ENCODE results near the gene PHEX. TPM values are rescaled to one million over a fixed set of nuclear protein-coding genes. Genes with fewer than 3 reads are reported as not detected.

The PHEX gene
- total RNA-seq, 1 donor from 2014 or later = 1.1 TPM

DNA sequence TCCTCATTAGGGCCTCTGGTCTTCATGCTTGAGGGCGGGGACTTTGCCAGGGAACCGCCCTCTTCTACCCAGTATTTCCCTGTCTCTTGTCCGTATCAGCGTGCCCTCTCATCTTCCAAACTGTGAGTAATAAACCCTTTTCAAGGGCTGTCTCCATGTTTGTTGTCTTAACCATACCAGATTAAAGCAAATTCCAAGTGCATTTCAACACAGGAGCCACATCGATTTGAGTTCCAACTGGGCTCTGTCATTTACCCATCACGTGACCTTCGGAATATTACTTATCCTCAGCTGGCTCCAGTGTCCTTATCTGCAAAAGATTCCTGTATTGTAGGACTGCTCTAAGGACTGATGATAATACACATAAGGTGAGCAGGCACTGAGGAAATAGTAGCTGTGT lies 6.4 kb upstream of the PHEX start:
- Mint-ChIP-seq H3K27ac (ENCODE audit: unreplicated experiment) (no peak overlapping the region), H3K27me3 (ENCODE audit: low read depth) (no peaks in the 10 kb centered on the region), H3K9me3 (ENCODE audit: low read depth) (no peaks in the 10 kb centered on the region), H3K4me1 (ENCODE audit: low read depth) (no peaks in the 10 kb centered on the region), H3K4me3 (ENCODE audit: unreplicated experiment) (no peak overlapping the region), H3K36me3 (ENCODE audit: low read depth) (no peaks in the 10 kb centered on the region)
- no peak for DNase-seq (ENCODE audit: low spot score)
- TF ChIP-seq, protein P1, sequence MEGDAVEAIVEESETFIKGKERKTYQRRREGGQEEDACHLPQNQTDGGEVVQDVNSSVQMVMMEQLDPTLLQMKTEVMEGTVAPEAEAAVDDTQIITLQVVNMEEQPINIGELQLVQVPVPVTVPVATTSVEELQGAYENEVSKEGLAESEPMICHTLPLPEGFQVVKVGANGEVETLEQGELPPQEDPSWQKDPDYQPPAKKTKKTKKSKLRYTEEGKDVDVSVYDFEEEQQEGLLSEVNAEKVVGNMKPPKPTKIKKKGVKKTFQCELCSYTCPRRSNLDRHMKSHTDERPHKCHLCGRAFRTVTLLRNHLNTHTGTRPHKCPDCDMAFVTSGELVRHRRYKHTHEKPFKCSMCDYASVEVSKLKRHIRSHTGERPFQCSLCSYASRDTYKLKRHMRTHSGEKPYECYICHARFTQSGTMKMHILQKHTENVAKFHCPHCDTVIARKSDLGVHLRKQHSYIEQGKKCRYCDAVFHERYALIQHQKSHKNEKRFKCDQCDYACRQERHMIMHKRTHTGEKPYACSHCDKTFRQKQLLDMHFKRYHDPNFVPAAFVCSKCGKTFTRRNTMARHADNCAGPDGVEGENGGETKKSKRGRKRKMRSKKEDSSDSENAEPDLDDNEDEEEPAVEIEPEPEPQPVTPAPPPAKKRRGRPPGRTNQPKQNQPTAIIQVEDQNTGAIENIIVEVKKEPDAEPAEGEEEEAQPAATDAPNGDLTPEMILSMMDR (IDR thresholded peaks at IDR 0.05) = no peak

DNA sequence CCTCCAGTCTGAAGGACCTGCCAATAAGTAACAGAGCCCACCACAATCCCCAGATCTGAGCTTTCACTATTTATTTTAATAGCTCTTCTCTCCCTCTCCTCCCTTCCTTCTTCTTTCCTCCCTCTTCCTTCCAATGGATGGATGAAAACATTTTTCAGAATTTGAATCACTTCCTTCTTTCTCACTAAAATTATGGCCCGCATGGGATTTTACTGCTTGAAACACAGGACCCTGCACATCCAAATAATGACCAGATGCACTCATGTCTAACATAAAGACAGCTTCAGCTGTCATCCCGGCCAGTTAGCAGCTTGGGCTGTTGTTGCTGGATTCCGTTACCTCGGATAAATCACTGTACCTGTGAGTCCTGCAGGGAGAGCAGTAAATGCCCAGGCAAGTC lies 5.4 kb upstream of the PHEX start:
- no peak overlapping the region for H3K4me3 Mint-ChIP-seq (ENCODE audit: unreplicated experiment)
- H3K9me3 Mint-ChIP-seq (ENCODE audit: low read depth) = no peaks in the 10 kb centered on the region
- TF ChIP-seq, protein P1 (IDR thresholded peaks at IDR 0.05) = no peak
- no peak overlapping the region for H3K27ac Mint-ChIP-seq (ENCODE audit: unreplicated experiment)
- DNase-seq (ENCODE audit: low spot score) = no peak
- no peaks in the 10 kb centered on the region for H3K27me3 Mint-ChIP-seq (ENCODE audit: low read depth)
- no peaks in the 10 kb centered on the region for H3K36me3 Mint-ChIP-seq (ENCODE audit: low read depth)
- no peaks in the 10 kb centered on the region for H3K4me1 Mint-ChIP-seq (ENCODE audit: low read depth)

DNA sequence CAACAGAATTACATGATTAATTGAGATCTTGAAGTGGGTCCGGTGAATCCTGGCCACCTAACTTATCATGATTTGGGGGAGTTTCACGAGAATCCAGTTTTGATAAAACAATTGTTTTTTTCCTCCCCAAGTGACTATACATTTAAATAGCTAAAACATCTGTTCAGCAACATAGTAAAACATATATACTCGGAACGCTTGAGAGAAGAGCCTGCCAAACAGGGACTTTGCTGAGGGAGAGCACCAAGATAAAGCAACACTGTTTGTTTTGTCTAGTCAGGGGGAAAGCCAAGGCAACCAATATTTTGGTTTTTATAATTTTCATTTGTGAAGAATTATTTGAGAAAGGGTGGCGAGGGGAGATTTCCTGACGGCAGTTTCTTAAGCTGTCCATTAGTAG lies 381 bp downstream of the PHEX start:
- no peaks in the 10 kb centered on the region for H3K9me3 Mint-ChIP-seq (ENCODE audit: low read depth)

DNA sequence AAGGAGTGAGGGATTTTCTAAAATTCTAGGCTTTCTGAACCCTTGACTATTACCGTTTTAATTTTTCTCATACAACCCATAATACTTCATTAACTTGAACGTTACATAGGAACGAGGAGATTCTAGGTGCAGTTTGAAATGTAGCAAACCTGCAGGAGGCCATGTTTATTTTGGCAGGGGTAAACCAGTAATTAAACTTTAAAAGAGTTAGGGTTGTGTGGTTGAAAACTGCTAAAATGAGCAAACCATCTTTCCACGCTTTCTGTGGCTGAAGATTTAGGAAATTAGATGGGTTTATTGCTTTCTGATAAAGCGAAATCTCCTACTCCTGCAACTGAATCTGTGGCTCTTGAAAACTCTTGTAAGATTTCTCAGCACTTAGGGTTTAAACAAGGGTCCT lies 1.7 kb downstream of the PHEX start:
- H3K27me3 Mint-ChIP-seq (ENCODE audit: low read depth) = no peaks in the 10 kb centered on the region
- no peak overlapping the region for H3K27ac Mint-ChIP-seq (ENCODE audit: unreplicated experiment)
- peaks cover 5% of the 10 kb centered on the region for H3K4me1 Mint-ChIP-seq (ENCODE audit: low read depth)
- no peaks in the 10 kb centered on the region for H3K36me3 Mint-ChIP-seq (ENCODE audit: low read depth)
- no peaks in the 10 kb centered on the region for H3K9me3 Mint-ChIP-seq (ENCODE audit: low read depth)
- H3K4me3 Mint-ChIP-seq (ENCODE audit: unreplicated experiment) = no peak overlapping the region
- TF ChIP-seq, protein P1 (IDR thresholded peaks at IDR 0.05) = no peak
- no peak for DNase-seq (ENCODE audit: low spot score)

More for the DNA sequence above, 381 bp downstream of the PHEX start:
- no peak overlapping the region for H3K27ac Mint-ChIP-seq (ENCODE audit: unreplicated experiment)
- DNase-seq (ENCODE audit: low spot score) = no peak
- no peaks in the 10 kb centered on the region for H3K36me3 Mint-ChIP-seq (ENCODE audit: low read depth)
- no peak overlapping the region for H3K4me3 Mint-ChIP-seq (ENCODE audit: unreplicated experiment)
- H3K4me1 Mint-ChIP-seq (ENCODE audit: low read depth) = no peaks in the 10 kb centered on the region
- no peaks in the 10 kb centered on the region for H3K27me3 Mint-ChIP-seq (ENCODE audit: low read depth)
- TF ChIP-seq, protein P1 (IDR thresholded peaks at IDR 0.05) = no peak

DNA sequence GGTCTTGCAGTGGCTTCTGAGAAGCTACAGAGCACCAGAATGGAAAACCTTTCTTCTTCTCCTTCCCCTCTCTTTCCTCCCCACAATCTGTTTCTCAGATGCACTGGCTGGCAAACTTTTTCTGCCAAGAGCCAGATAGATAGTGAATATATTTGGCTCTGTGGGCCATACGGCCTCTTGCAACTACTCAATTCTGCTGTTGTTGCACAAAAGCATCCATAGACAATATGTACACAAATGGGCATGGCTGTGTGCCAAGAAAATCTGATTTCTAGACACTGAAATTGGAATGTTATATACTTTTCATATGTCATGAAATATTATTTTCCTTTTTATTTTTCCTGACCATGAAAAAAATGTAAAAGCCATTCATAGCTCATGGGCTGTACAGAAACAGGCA lies 3.1 kb downstream of the PHEX start:
- Mint-ChIP-seq H3K4me1 (ENCODE audit: low read depth) (peaks cover 5% of the 10 kb centered on the region), H3K27ac (ENCODE audit: unreplicated experiment) (no peak overlapping the region), H3K27me3 (ENCODE audit: low read depth) (no peaks in the 10 kb centered on the region), H3K9me3 (ENCODE audit: low read depth) (no peaks in the 10 kb centered on the region), H3K36me3 (ENCODE audit: low read depth) (no peaks in the 10 kb centered on the region), H3K4me3 (ENCODE audit: unreplicated experiment) (no peak overlapping the region)
- TF ChIP-seq, protein P1 (IDR thresholded peaks at IDR 0.05) = no peak
- no peak for DNase-seq (ENCODE audit: low spot score)

Data from chondrocyte (in vitro differentiated cells).